Activated CD4-positive, alpha-beta T cell treated with anti-CD3 and anti-CD28 coated beads for 1 hour (primary cell): ENCODE data around the gene TNS4.

ENCODE experiments used
- DNase-seq: peaks from one replicate; pipeline ENCODE4 v3.0.0-alpha.2; 2020

TNS4 gene

DNA sequence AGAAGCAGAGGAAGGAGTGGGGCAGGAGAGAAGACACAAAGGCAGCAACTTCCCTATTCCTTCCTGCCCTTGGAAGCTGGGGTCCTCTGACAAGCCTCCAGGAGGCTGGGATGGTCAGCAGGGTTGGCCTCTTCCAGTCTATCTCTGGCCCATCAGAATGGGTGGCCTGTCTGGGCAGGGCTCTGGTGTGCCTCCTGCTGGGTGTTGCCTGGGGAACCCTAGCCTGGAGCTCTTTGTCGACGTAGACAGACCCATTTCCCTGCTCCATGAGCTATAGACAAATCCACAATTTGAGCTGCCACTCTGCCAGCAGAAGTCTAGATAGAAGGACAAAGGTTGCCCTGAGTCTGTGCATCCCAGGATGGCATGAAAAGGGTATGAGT, 46.8 kb downstream of the TNS4 start:
- no peak for DNase-seq

DNA sequence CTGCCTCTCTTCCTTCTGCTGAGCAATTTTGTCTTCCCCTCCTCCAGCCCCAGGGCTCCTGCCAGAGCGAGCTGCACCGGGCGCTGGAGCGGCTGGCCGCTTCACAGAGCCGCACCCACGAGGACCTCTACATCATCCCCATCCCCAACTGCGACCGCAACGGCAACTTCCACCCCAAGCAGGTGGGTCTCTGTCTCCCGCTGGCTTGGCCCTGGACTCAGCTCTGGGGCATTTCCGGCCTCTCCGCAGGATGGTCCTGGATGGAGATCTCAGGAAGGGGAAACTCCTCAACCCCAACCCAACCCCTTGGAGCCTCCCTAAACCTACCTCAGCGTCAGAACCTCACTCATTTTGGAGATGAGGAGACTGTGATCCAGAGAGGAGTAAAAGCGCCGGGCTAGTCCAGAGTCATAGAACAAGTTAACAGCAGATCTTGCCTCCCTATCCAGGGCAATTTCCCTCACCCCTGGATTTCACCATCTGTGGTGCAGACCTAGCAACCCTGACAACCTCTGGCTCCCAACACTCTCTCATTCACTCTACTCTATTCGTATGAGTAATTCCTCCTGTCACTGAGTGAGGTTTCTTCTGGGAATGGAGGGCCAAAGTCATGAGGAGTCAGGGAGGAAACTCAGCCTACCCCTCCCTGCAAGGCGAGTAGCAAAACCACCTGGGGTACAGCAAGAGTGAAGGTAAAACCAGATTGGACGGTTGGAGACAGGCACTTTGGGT, 47.4 kb downstream of the TNS4 start:
- DNase-seq: no peak

DNA sequence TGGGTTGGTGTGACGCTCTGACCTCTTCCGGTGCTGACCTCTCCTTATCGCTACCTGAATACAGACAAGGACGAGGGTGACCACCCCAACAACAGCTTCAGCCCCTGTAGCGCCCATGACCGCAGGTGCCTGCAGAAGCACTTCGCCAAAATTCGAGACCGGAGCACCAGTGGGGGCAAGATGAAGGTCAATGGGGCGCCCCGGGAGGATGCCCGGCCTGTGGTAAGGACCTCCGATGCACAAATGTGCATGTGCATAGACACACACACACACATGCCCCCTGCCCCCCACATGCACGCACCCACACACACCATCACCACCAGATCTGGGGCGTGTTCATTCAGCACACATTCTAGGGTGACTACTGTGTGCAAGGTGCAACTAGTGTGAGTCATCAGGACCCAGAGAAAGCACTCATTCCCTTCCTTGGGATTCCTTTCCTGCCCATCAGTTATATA, 48.5 kb downstream of the TNS4 start:
- DNase-seq: no peak

DNA sequence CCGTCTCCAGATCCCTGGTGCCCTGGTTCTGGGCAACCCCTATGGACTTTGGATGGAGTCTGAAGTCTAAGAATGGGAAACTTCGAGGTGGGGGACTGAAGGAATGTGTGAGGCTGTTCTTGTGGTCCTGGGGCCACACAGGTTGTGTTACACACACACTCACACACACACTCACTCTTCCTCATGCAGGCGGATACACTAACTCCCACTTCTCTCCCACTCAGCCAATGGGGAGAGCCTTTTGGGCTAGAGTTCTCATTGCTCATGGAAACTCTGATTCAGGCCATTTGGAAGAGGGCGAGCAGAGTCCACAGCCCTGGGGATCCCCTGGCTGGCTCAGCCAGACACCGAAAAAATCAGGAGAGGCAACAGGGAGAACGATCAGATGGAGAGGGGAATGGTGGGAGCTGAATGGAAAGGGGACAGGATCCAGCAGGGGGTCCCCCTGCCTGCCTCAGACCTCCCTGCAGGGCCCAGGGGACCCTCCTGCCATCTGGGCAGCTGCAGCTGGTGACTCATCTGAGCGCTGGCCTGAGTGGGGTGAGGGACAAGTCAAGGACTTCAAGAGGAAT, 49.1 kb downstream of the TNS4 start:
- no peak for DNase-seq

DNA sequence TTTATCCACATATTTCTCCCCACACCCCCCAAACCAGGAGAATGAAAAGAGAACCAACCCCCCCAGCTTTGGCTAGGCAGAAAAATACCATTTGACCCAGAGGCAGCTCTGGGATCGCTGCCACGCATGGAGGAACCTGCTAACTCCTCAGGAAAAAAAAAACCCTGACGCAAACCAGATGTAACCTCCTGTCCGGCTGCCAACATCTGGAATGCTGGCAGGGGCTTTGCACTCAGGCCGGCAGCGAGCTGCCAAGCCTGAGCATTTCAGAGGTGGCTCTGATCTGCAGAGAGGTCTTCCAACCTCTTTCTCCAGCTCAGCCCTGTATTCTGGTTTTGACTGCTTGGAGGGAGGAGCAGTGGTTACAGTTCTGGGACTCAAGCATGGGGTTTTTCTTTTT, 50.0 kb downstream of the TNS4 start:
- DNase-seq: no peak

DNA sequence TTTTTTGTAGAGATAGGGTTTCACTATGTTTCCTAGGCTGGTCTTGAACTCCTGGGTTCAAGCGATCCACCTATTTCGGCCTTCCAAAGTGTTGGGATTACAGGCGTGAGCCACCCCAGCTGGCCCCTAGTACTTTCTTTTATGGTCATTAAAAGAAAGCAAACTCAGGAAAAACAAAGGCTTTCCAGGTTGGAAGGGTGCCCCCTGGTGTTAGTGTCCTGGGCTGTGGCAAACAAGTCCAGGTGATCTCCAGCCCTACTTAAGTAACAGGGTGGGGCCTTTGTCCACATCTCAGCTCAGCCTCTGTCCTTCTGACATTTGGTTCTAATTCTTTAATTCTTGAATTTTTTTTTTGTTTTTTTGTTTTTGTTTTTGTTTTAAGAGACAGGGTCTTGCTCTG, 51.2 kb downstream of the TNS4 start:
- DNase-seq: no peak

DNA sequence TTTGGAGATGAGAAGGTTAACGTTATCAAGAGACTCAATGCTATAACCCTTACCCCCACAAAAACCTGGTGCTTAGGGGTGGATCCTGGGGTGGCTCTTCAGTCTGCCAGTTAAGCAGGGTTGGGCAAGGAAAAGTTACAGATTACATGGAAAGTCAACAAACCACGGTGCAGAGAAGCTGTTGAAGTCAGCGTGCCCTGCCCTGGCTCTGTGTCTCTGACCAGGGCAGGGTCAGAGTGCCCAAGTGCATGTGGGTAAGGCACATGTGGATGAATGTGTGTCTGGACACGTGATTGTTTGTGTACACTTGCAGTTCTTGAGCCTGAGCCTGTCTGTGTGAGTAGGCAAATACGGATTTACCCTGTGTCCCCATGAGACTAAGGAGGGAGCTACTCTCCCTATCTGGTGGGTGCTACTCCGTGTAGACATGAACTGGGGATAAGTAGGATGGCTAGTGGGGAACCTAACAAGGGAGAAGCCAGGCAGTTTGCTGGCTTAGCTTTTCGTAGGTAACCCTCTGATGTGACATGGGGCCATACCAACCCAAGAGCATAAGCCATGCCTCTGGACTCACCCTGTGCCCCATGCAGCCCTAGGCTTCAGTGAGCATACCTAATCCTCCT, 52.7 kb downstream of the TNS4 start:
- no peak for DNase-seq

DNA sequence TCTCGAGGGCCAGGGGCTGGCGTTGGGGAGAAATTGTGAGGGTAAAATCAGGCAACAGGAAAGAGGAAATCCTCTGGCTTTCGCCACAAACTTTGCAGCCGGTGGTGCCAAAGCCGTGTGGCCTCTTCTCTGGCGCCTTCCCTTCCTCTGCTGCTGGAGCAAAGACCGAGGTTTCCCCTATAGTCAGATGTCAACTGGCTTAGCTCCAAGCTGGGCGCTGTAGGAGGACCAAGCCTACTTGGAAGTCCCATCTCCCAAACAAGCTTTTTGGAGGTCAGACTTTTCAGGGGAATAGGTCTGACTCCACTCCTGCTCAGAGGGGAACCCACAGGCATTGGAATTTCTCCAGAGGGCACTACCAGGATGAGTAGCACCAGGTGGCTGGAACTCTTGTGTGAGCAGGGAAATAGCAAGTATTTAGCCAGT, 53.2 kb downstream of the TNS4 start:
- no peak for DNase-seq

DNA sequence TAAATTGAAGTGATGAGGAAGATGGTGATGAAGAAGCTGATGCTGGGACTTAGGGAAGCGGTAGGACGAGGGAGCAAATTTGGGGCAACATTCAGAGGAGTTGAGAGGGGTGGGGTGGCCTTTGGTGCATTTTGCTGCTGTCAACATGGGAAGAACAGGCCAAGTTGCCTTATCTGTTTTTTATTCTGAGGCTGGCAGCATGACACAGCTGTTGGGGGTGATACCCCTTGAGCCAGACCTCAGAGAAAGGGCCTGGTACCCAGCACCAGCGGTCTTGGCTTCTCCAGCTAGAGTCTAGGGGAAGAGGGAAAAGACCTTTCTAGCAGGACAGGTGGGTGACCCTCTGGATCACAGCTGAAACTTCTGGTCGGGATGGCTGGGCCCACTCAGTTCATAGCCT, 53.6 kb downstream of the TNS4 start:
- no peak for DNase-seq

DNA sequence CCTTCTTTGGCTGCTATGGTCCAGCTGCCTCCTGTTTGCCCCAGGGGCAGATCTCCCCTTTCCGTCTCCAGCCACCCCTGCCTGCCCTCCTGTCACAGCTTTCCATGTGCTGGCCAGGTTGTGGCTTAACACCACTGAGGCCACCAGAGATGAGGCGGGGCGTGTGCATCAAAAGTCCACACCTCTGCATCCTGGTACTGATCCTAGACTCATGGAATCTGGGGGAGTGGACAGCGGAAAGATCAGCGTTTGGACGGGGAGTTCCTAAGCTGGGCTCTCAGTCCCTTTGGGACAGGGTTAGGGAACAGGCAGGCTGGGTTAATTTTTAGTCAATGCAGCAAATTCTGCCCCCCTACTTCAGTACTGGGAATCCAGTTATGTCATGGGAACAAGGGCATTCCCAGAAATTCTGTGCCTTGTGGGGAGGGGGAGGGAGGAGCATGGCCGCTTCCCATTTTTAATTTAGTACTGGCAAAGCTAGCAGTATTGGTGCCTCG, 54.2 kb downstream of the TNS4 start:
- no peak for DNase-seq

DNA sequence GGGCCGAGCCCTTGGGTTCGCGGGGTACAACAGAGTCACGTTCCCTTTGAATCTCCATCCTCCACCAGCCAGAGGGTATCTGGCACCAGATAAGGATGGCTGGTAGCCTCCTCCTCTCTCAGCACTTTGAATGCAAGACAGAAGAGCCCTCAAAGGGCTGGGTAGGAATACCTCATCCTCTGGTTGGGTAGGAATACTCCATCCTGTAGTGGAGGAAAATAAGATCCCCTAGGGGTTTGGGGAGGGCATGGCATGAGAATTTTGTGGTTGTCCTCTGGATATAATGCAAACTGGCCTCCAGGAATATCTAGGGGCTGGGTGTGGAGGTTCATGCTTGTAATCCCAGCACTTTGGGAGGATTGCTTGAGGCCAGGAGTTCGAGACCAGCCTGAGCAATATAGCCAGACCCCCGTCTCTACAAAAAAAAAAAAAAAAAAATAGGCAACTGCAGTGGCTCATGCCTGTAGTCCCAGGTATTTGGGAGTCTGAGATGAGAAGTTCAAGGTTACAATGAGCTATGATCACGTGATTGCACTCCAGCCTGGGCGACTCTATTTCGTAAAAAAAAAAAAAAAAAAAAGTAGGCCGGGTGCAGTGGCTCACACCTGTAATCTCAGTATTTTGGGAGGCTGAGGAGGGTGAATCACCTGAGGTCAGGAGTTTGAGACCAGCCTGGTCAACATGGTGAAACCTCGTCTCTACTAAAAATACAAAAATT, 55.5 kb downstream of the TNS4 start:
- no peak for DNase-seq

DNA sequence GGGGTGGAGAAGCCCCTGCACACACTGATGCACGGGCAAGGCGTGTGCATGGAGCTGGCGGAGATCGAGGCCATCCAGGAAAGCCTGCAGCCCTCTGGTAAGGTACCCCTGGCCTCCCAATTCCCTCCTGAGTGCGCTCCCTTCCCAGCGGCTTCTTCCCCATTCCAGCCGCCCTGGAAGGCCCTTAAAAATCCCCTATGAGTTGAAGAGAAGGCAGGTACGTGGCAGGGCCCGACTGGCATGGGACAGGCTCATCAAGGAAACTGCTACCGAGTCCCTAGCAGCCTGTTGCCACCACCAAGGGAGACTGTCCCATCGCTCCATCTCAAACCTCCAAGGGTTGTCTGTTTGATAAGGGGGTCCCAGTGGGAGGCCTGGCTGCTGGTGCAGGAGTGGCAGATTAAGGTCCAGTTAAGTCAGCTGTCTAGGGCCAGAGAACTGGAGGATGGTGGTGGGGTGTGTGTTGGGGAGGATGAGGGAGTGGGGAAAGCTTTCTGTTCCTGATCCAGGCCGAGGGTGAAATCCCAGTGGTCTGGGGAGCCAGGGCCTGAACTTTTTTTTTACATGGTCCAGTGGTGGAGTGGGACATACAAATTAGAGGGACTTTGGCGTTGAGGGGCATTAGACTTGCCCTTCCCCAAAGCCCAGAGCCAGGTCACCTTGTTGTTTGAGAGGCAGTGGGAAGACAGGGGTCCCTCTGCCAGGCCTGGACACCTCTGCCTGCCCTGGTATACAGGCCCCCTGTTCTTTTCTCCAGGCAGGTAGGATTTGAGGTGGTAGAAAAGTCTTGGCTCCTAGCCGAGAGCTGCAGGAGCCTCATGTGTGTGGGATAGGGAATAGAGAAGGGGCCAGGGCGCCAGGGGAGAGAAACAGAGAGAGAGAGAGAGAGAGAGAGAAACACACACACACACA, 57.2 kb downstream of the TNS4 start:
- DNase-seq: no peak

DNA sequence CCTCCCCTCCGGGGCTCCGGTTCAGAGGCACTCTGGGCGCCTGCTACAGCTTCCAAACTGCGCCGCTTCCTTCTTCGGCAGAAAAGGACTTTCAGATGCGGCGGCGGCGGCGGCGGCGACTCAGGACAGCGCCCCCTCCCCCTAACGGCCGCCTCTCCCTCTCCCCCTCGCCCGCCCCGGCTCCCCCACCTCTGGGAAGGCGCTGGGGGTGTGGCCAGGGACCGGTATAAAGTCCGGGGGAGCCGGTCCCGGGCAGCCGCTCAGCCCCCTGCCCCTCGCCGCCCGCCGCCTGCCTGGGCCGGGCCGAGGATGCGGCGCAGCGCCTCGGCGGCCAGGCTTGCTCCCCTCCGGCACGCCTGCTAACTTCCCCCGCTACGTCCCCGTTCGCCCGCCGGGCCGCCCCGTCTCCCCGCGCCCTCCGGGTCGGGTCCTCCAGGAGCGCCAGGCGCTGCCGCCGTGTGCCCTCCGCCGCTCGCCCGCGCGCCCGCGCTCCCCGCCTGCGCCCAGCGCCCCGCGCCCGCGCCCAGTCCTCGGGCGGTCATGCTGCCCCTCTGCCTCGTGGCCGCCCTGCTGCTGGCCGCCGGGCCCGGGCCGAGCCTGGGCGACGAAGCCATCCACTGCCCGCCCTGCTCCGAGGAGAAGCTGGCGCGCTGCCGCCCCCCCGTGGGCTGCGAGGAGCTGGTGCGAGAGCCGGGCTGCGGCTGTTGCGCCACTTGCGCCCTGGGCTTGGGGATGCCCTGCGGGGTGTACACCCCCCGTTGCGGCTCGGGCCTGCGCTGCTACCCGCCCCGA, 58.0 kb downstream of the TNS4 start, which contains the start of gene IGFBP4:
IGFBP4 (plus strand) TSS at position 255 of the 792 bp plus-strand sequence; CDS start at position 541, 286 bp downstream.
- peak; percentile 54 for DNase-seq

DNA sequence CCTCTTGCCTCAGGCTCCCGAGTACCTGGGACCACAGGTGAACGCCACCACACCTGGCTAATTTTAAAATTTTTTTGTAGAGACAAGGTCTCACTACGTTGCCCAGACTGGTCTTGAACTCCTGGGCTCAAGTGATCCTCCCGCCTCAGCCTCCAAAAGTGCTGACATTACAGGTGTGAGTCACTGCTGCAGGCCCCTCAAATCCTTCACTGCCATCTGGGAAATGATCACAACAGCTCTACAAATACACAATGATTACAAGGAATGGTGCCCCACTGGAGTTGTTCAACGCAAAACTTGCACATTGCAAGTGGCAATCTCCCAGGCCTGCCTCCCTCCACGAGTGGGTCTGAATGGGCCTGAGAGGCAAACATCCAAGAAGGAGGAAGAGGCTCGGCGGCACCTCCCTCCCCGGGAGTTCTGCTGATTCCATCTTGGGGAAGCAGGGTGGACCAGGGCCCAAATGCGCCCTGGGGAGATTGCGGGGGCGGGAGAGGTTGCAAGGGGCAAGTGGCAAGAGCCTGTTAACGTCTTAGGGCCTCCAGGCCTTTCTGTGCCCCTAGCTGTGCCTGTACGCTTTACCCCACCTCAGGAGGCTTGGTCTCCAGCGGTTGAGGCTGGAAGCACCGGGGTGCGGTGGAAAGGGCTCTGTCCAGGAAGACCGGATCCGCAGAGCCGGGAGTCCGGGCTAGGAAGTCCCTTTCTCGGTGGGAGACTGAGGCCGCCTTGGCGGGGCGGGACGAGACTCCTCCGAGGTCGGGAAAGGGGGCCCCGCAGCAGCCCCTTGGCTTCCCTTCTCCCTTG, 58.8 kb downstream of the TNS4 start:
- no peak for DNase-seq

DNA sequence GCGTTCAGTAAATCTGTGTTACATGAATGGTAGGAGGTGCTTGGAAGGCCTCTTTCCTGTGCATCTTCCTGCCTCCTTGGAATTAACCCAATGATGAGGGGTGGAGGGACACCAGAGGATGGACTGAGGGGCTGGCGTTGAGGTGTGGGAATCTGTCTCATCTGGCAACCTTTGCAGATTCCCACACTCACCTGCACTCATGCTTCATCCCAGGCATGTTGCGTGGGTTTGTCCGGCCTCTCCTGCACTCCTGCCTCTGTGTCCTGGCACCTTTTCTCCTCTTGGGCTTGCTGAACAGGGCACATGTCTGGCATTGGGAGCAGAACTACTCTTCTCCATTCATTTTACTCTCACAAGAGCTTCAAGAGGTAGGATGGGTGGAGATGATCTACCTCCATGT, 61.3 kb downstream of the TNS4 start:
- no peak for DNase-seq

DNA sequence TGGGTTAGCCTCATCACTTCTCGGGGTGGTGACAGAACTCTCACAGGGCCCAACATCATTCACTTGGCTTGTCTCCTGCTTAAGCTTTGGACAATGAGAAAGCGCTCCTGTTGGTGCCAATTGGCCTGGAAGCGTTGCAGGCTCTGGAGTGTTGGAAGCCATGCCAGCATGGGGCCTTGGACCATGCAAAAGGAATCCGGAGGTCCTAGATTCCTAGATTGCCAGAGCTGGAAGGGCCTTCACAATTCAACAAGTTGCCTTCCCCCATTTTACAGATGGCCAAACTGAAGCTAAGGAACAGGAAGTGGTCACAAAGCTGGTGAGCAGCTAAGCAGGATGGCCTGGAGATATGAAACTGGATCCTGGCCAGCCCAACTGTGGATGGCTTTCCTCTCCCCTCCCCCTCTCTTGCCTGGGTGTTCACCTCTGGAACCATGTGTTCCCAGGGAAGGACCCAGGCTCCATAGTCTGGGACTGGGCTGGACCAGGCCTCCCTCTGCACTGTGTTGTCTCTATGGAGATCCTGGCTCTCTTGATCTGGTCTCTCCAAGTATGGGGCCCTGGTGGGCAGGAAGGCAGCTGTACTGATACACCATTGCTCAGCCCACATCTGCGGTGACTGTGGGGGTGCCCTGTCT, 64.2 kb downstream of the TNS4 start:
- no peak for DNase-seq

DNA sequence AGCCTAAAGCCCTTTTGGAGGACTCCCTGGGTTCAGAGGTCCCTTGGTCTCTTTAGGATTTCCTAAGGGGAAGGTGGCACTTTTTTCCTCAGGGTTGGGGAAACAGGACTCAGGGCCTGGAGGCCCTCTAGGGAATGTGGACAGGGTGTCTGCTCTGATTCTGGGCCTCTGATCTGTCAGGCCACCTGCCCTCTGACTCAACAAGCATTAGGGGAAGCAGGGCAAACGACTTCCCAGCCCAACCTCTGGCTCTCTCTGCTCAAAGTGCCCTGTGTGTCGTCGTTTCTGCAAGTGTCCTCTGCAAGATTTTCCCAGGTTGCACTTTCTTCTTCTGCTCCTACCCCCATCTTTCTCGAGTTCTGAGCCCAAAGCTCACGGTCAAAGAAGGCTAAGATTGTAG, 64.8 kb downstream of the TNS4 start:
- no peak for DNase-seq

DNA sequence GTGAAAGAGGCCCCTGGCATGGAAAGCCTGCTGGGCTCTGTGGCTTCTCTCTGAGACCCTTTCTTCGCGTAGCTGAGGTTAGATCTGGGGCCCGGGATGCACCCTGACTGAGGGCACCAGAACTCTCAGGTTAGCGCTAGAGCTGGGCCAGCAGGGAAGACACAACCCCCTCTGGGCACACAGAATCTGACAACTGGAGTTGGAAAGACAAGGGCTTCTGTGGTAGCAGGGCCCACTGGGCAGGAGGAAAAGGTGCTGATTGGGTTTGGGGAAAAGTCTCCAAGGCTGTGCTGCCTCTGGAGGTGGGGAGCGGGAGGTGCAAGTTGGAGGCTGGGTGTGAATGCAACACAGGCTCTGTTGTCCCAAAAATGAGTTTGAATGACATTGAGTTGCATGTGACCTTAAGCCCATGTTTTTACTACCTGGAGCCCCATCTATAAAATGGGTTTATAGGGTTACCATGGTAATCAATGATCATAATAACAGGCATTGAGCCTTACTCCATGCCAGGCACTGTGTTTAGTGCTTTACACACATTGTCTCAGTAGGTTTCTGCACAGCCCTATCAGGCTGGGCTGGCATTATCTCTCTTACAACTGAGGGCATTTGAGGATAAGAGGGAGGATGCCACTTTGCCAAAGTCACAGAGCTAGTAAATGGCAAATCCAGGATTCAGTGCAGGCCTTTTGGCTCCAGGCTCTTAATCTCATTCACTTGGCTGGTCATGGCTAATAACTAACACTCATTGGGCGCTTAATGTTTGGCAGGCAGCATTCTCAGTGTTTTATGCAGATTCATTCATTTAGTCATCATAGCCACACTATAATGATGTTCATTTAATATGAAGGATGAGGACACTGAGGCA, 67.6 kb downstream of the TNS4 start:
- no peak for DNase-seq
